UCSD-AML1 (cell line): ENCODE measurements around the gene IZUMO4.
A peak's percentile ranks its signal among the peaks of the same experiment; 100 is the strongest.
"Not testable (repeated sequence)": the region's sequence is repeated elsewhere in the genome, so short reads cannot be mapped to it uniquely, and the experiment has no call there.

Experiments used
- DNase-seq: peaks from one replicate; lab custom pipeline; 2025; ENCODE audit not compliant: unreplicated experiment; lab: John Stamatoyannopoulos, UW

IZUMO4 gene

DNA sequence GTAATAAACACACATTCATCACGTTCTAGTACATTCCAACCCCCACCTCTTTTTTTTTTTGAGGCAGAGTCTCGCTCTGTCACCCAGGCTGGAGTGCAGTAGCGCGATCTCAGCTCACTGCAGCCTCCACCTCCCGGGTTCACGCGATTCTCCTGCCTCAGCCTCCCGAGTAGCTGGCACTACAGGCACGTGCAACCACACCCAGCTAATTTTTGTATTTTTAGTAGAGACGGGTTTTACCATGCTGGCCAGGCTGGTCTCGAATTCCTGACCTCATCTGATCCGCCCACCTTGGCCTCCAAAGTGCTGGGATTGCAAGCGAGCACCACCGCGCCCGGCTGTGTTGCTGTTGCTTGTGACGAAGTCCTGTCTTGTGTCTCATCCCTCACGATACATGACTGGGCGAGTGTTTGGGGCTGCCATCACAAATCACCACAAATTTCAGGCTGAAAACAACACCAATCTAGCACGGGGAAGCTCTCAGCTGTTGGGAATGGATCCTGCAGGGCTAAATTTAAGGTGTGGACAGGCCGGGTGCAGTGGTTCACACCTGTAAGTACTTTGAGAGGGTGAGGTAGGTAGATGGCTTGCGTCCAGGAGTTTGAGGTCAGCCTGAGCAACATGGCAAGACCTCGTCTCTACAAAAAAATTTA lies 16.3 kb upstream of the IZUMO4 start:
- DNase-seq, result no peak

DNA sequence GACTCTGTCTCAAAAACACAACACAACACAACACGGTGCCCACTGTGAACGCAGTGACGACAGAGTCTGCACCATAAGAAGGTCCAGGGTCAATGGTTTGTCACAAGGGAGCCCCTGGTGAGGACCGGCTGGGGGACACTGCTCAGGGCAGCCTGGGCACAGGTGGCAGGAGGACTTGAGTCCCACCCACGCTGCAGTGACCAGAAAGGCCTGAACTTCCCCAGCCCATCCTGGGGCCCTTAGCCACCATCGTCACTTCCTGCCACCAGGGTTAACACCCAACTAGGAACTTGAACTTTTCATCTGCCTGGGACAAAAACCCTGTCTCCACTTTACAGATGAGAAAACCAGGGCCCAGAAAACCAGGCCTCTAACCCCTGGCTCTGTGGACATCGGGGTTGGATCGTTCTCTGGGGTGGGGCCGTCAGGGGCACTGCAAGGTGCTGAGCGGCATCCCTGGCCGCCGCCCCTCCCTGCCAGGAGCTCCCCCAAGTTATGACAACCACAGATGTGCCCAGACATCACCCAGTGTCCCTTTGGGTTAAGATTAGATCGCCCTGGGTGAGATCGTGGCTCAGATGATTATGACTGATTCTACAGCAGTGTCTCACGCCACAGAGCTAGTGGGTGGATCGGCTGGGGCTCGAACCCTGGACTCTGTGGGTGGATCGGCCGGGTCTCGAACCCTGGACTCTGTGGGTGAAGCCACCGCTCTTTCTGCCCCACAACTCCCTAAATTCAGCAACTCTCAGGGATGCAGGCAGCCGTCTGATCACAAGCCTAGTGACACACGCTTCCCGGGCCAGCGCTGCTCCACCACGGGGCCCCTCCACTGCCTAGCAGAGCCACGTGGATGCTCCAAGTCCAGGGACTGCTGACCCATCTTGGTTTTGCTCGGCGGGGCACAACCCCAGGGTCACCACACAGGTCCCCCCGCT lies 14.6 kb upstream of the IZUMO4 start:
- peak; percentile 30 for DNase-seq

DNA sequence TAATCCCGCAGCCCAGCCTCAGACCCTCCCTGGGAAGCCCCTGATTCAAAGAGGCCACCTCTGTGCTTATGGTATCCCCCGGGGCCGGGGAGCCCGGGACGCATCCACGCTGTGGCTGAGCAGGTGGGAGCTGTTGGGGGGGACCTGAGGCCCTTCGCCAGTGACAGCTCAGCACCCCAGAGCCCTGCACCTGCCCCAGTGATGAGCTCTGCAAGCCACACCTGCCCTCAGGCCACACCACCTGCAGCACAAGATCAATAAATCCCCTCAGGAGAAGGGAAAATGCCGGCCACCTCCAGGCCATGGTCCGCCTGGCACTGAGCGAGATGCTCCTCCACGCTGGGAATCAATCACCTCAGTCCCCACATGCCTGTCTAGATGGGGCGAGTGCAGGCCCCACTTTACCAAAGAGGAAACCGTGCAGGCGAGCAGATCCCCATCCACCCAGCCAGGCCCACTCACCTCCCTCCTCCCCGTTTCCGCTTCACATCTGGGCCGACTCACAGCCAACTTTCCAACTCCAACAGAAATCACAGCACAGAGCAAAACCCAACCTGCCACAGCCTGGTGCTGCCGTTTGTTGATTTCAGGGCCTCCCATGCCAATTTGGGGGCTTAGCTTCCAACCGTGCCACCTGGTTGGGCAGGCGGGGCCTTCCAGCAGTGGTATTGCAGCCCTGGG lies 13.4 kb upstream of the IZUMO4 start:
- DNase-seq, result peak; percentile 69

DNA sequence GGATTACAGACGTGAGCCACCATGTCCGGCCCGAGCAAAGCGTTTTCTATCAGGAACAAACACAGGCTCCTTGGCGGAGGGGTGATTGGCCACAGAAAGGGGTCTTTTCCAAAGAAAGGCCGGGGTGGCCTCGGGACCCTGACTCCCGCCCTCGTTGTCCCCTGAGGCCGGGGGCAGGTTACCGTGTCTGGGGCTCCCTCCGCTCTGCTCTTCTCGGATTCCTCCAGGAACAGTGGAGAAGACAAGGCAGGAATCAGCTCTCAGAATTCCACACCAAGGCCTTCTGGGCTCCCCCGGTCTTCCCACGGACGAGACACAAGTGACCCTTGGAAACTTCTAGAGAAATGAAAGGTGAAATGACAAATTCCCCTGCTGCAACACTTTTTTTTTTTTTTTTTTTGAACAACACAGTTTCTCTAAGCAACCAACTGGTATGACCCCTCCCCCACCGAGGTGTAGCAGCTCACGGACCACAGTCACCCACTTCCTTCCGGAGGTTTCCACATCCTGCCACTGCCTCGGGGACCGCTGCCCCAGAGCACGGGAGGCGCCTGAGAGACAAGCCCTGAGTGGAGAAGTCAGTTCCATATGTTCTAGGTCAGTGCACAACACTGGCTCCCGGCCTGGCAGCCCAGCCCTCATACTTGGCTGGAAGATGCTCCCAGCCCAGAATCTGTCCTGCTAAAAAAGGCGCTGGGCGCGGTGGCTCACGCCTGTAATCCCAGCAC lies 11.6 kb upstream of the IZUMO4 start:
- DNase-seq, result peak; percentile 94

DNA sequence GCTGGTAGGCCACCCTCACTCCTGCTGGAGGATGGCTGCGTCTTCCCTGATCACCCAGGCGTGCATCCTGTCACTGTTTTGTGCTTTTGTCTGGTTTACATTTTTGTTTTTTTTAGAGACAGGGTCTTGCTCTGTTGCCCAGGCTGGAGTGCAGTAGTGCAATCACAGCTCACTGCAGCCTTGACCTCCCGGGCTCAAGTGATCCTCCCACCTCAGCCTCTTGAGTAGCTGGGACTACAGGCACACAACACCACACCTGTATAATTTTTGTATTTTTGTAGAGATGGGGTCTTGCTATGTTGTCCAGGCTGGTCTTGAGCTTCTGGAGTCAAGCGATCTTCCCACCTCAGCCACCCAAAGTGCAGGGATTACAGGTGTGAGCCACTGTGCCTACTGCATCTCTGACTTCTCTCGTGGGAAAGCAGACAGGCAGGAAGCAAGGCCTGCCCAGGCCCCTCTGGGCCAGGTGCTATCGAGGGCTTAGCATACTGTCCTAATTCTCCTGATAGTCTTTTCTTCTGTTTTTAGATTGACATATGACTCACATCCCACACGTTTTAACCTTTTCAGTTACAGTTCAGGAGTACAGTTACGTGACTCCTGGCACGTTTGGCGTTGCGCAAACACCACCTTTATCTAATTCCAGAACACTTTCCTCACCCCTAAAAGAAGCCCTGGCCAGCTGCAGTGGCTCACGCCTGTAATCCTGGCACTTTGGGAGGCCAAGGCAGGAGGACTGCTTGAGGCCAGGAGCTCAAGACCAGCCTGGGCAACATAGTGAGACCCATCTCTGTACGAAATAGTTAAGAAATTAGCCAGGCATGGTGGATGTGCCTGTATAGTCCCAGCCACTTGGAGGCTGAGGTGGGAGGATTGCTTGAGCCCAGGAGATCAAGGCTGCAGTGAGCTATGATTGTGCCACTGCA lies 9.8 kb upstream of the IZUMO4 start:
- not testable (repeated sequence) for DNase-seq

DNA sequence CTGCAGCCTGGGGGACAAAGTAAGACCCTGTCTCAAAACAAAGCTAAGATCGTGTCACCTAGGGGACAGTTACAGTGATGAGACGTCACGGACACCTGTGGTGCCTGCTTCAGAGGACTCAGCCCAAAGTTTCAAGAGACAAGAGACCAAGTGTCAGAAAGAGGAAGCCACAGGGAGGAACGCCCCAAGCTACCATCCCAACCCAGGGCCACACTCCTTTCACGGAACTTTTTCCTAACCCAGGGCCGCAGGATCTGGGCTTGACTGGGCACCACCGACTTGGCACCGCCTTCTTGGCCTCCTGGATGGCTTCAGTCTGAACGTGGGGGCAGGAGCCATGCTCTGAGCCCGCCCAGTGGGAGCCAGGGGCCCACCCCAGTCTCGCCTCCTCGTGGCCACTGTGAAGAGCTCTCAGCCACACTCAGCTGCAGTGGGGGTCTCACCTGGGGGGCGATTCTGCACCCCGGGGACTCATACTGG lies 9.1 kb upstream of the IZUMO4 start:
- peak; percentile 44 for DNase-seq

DNA sequence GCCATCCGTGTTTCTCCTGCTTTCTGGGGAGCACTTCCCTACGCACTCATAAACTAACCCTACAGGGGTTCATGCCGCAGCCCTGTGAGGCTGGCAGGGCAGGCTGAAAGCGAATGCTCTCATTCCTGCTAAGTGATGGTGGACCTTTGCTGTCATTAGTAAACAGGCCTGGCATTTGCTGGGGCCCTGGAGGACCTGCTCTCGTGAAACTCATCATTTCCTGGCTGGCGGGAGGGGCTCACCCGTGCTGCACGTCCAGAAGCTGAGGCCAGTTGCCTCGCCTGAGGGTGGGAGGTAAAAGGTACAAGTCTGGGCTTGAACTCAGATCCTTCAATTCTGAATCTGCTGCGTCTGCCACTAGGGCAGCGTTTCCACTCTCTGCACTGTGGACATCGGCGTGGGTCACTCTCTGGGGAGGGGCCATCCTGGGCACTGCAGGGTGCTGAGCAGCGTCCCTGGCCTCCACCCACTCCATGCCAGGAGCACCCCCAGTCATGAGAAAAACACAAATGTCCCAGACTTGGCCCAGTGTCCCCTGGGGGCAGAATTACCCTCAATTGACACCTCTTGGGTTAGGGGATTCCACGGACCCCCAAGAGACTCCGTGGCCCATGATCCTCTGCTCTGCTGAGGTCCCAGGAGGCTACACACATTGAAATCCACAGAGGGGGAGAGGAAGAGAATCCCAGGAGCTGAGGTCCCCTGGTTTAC lies 7.6 kb upstream of the IZUMO4 start:
- peak; percentile 23 for DNase-seq

DNA sequence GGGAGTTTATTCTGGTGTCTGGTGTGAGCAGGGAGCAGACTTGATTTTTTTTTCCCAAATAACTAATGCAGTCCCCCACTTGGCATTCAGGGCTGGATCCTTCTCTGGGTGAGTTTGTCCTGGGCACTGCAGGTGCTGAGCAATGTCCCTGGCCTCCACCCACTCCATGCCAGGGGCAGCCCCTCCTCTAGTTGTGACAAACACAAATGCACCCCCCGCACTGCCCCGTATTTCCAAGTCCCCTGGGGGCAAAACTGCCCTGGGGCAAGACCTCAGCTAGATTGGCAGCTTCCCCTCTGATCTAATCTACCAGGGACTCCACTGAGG lies 7.0 kb upstream of the IZUMO4 start:
- no peak for DNase-seq

DNA sequence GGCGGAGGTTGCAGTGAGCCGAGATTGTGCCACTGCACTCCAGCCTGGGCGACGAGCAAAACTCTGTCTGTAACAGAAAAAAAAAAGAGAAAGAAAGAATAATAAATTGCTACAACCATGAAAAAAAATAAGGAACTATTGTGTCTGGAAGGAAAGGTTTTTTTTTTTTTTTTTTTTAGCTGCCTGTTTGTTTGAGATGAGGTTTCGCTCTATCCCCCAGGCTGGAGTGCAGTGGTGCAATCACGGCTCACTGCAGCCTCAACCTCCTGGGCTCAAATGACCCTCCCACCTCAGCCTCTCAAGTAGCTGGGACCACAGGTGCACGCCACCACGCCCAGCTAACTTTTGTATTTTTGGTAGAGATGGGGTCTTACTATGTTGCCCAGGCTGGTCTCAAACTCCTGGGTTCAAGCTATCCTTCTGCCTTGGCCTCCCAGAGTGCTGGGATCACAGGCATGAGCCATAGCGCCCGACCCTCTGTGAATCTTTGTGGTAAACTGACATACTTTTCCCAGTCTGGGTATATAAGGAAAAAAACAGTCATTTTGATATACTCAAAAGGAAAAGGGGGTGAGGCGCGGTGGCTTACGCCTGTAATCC lies 4.7 kb upstream of the IZUMO4 start:
- not testable (repeated sequence) for DNase-seq

DNA sequence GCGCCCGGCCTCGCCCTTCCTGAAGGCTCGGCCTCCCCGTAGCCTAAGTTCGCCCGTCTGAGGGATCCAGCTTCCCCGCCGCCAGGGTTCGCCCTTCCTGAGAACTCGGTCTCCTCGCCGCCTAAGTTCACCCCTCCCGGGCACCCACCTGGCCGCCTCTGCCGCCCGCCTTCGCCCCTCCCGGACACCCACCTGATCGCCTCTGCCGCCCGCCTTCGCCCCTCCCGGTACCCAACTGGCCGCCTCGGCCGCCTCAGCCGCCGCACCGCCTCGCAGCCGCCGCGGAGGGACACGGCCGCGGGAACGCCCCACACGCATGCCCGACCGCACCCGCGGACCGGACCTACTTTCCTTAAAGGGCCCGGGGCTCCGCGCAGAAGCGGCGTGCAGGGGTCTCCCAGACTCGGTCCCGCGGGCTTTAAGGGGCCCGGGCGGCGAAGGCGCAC lies 658 bp upstream of the IZUMO4 start, which contains the start of gene MOB3A:
MOB3A (minus strand) TSS at position 293 of the 446 bp plus-strand sequence. CDS start 17,766 bp downstream, outside the sequence.
- DNase-seq, result peak; percentile 97

DNA sequence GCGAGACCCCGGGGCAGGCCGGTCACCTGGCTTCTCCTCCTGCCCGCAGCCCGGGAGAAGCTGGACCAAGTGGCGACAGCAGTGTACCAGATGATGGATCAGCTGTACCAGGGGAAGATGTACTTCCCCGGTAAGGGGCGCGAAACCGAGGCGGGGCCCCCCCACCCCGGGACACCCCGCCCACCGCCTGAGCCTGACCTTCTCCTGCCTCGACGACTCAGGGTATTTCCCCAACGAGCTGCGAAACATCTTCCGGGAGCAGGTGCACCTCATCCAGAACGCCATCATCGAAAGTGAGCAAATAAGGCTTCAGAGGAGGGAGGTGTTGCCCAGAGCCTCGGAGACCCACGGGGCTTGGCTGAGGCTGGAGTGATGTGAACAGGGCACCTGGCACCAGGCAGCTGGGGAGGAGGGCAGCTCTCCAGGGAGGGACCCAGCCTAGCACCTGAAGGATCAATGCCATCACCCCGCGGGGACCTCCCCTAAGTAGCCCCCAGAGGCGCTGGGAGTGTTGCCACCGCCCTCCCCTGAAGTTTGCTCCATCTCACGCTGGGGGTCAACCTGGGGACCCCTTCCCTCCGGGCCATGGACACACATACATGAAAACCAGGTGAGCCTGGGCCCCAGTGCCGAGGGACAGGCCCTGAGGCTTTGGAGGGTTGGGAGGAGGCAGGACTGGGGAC lies 629 bp downstream of the IZUMO4 start:
- DNase-seq, result no peak

DNA sequence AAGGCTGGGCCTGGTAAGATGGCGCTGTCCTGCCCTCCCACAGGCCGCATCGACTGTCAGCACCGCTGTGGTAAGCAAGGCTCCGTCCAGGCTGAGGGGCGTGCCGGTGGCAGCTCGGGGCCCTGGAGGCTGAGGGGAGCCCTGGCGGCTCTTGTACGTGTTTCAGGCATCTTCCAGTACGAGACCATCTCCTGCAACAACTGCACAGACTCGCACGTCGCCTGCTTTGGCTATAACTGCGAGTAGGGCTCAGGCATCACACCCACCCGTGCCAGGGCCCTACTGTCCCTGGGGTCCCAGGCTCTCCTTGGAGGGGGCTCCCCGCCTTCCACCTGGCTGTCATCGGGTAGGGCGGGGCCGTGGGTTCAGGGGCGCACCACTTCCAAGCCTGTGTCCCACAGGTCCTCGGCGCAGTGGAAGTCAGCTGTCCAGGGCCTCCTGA lies 1.2 kb downstream of the IZUMO4 start:
- DNase-seq, result no peak

DNA sequence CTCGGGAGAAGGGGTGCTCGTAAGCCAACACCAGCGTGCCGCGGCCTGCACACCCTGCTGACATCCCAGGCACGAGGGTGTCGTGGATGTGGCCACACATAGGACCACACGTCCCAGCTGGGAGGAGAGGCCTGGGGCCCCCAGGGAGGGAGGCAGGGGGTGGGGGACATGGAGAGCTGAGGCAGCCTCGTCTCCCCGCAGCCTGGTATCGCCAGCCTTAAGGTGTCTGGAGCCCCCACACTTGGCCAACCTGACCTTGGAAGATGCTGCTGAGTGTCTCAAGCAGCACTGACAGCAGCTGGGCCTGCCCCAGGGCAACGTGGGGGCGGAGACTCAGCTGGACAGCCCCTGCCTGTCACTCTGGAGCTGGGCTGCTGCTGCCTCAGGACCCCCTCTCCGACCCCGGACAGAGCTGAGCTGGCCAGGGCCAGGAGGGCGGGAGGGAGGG lies 2.4 kb downstream of the IZUMO4 start:
- no peak for DNase-seq

DNA sequence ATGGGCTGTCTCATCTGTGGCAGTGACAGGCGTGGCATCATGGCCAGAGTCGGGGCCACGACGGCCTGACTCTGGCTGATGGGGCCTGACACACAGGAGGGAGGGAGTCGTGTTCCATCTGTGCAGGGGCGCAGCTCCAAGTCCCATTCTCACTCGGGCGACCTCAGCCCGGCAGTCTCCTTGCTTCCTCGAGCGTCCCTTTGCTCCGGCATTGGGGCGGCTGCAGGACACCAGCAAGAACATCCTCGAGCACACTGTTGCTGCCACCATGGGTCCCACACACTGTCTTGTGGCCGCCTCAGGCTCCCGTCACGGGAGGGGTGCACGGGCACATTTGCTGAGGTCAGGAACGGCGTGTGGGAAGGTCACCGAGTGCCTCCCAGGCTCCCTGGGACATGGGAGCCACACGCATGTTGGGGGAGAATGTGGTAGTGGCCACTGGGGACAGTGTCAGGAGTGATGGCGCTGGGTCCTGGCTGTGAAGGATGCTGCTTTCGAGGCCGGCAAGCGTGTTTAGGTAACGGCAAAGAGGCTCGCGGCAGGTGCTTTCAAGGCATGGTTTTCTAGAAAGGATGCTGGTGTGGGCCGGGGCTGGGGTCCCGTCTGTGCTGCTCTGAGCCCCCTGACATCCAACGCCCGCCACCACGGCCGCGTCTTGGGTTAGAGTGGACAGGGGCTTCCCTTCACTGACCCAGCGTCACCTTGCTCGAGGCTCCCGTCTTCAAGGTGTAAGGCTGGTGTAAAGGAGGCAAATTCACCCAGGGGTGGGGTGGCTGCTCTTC lies 3.4 kb downstream of the IZUMO4 start:
- DNase-seq, result no peak

DNA sequence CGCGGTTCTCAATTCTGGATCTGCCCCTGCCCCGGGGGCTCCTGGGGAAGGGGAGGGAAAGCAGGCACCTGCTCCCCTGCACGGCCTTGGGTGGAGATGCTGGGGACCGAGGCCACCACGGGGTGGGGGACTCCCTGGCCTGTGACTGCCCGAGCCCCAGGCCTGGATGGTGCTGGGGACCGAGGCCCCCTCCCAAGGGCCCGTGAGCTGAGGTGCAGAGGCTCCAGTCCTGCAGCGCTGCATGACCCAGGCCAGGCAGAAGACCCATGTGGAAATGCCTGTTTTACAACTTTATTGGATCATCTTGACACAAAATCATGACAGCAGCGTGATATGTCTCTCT lies 4.0 kb downstream of the IZUMO4 start:
- DNase-seq, result no peak

DNA sequence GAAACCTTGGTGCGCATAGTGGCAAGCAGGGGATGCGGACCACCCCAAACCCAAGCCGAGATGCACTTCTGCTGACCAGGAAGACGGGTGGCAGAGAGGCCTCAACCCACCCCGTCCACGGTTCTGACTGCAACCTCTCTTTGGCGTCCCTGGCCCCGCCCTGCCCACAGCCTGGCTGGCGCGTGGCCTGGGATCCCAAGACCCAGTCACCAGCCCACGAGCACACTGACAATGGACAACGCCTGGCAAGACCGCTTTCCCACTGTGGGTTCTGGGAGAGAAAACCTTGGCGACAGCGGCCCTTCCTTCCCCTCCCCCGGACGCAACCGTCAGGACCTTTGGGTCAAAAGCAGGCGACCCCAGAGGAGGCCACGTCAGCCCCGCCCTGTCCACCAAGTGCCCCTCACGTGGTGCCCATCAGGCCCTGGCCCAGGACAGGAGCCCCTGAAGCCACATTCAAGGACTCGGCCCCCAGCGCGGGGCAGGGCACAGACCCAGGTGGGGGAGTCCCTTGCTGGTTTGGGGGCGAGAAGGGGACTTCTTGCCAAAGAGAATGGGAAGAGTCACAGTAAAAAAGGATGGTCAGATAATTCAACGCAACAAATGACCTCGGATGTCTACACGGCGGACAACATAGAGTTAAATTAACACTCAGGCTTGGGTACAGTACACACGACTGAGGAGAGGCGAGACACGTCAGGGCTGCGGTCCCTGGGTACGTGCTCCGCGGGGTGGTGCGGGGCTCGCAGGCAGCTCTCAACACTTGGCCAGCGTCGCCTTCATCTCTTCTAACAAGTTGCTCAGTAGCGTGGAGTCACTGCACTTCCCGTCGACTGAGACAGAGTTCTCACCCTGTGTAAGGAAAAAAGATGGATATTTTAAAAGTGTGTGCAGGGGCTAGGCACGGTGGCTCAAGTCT lies 5.0 kb downstream of the IZUMO4 start:
- no peak for DNase-seq
